ENCODE results near the gene LRRC59.
A peak's percentile ranks its signal among the peaks of the same experiment; 100 is the strongest.

The LRRC59 gene

GRCh38 chr17:50380369-50381259 lies 16.7 kb downstream of the LRRC59 start:
- Mint-ChIP-seq H3K4me3 (no peak overlapping the region), H3K27me3 (ENCODE audit: low read depth, poor library complexity) (no peaks in the 10 kb centered on the region), H3K36me3 (ENCODE audit: low read depth) (peaks cover 30% of the 10 kb centered on the region), H3K9me3 (no peaks in the 10 kb centered on the region), H3K27ac (no peak overlapping the region), H3K4me1 (no peaks in the 10 kb centered on the region)
- no peak for DNase-seq
- TF ChIP-seq CTCF (IDR thresholded peaks at IDR 0.05), result no peak

- Mint-ChIP-seq H3K4me1 (no peaks in the 10 kb centered on the region), H3K9me3 (no peaks in the 10 kb centered on the region), H3K4me3 (no peak overlapping the region), H3K36me3 (ENCODE audit: low read depth) (peaks cover 20% of the 10 kb centered on the region), H3K27me3 (ENCODE audit: low read depth, poor library complexity) (no peaks in the 10 kb centered on the region), H3K27ac (peak overlapping the region; percentile 51)
- no peak for DNase-seq
- TF ChIP-seq CTCF (IDR thresholded peaks at IDR 0.05), result no peak
These were observed 17.8 kb downstream of the LRRC59 start for GRCh38 chr17:50379351-50380132.

- no peak for TF ChIP-seq CTCF (IDR thresholded peaks at IDR 0.05)
- DNase-seq, result no peak
- no peak overlapping the region for H3K4me3 Mint-ChIP-seq
- H3K27me3 Mint-ChIP-seq (ENCODE audit: low read depth, poor library complexity), result no peaks in the 10 kb centered on the region
- no peak overlapping the region for H3K27ac Mint-ChIP-seq
- H3K9me3 Mint-ChIP-seq, result no peaks in the 10 kb centered on the region
- H3K4me1 Mint-ChIP-seq, result peaks cover 28% of the 10 kb centered on the region
- peaks cover 10% of the 10 kb centered on the region for H3K36me3 Mint-ChIP-seq (ENCODE audit: low read depth)
These were observed 21.3 kb downstream of the LRRC59 start for GRCh38 chr17:50375858-50376538.

- H3K36me3 Mint-ChIP-seq (ENCODE audit: low read depth), result peaks cover 29% of the 10 kb centered on the region
- peaks cover 32% of the 10 kb centered on the region for H3K4me1 Mint-ChIP-seq
- H3K9me3 Mint-ChIP-seq, result no peaks in the 10 kb centered on the region
- DNase-seq, result no peak
- no peaks in the 10 kb centered on the region for H3K27me3 Mint-ChIP-seq (ENCODE audit: low read depth, poor library complexity)
- no peak for TF ChIP-seq CTCF (IDR thresholded peaks at IDR 0.05)
- peak overlapping the region; percentile 99 for H3K4me3 Mint-ChIP-seq
- H3K27ac Mint-ChIP-seq, result no peak overlapping the region
These were observed 23.6 kb downstream of the LRRC59 start for GRCh38 chr17:50373705-50374104.

- Mint-ChIP-seq H3K4me1 (peaks cover 32% of the 10 kb centered on the region), H3K27ac (peak within 1 kb of the TSS; percentile 99), H3K9me3 (no peaks in the 10 kb centered on the region), H3K27me3 (ENCODE audit: low read depth, poor library complexity) (peaks cover 3% of the 10 kb centered on the region), H3K4me3 (peak within 1 kb of the TSS; percentile 99), H3K36me3 (ENCODE audit: low read depth) (peaks cover 37% of the 10 kb centered on the region)
- no peak for TF ChIP-seq CTCF (IDR thresholded peaks at IDR 0.05)
- DNase-seq, result peak; percentile 74
These were observed 24.4 kb downstream of the LRRC59 start, which contains the start of the genes EME1 and MRPL27 for GRCh38 chr17:50372758-50373556. EME1 (plus strand) TSS chr17:50373229; CDS start chr17:50375209, 1,980 bp downstream. MRPL27 (minus strand) TSS chr17:50373184; CDS start chr17:50373170, 14 bp downstream.

Data from nephron progenitor cell (in vitro differentiated cells).